ENCODE measurements around the gene CEPT1. TPM values are rescaled to one million over a fixed set of nuclear protein-coding genes. Genes with fewer than 3 reads are reported as not detected.

Gene CEPT1
- total RNA-seq, 2 donors from 2014 or later, result 16.9 to 26.0 TPM

DNA sequence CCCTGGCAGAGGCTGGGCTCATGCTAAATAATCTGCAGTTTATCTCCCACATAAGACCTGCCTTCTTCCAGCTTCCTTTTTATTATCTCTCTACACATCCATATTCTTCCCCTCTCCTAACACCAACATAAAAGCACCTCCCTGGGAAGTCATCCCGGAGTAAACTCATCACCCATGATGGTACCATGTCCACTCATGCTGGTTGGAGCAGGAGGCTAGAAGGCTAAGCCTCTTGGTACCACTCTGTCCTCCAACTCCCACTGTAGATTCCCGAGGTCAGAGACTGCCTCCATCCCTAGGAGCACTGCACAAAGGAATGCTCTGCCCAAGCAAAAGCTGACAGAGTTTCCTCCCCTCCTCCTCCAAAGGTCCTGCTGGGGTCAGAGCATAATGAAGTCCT lies 56.2 kb downstream of the CEPT1 start:
- ATAC-seq (no peak), DNase-seq (no peak)
- WGBS, 2 donors, result 78 to 90% methylated on average over 2 of the region's 2 CpGs
- H3K9me3 ChIP-seq, result no peaks in the 10 kb centered on the region
- no peak for TF ChIP-seq POLR2A (IDR thresholded peaks at IDR 0.05)
- TF ChIP-seq, protein P1, sequence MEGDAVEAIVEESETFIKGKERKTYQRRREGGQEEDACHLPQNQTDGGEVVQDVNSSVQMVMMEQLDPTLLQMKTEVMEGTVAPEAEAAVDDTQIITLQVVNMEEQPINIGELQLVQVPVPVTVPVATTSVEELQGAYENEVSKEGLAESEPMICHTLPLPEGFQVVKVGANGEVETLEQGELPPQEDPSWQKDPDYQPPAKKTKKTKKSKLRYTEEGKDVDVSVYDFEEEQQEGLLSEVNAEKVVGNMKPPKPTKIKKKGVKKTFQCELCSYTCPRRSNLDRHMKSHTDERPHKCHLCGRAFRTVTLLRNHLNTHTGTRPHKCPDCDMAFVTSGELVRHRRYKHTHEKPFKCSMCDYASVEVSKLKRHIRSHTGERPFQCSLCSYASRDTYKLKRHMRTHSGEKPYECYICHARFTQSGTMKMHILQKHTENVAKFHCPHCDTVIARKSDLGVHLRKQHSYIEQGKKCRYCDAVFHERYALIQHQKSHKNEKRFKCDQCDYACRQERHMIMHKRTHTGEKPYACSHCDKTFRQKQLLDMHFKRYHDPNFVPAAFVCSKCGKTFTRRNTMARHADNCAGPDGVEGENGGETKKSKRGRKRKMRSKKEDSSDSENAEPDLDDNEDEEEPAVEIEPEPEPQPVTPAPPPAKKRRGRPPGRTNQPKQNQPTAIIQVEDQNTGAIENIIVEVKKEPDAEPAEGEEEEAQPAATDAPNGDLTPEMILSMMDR (IDR thresholded peaks at IDR 0.05), result no peak
- H3K4me3 ChIP-seq, result no peak overlapping the region
- peaks cover 51% of the 10 kb centered on the region for H3K4me1 ChIP-seq
- H3K36me3 ChIP-seq (replicated peaks in 1 of 2; ENCODE audit: insufficient read depth in 1 of 2, low read depth in 2 of 2), result no peaks in the 10 kb centered on the region
- H3K27me3 ChIP-seq, result no peaks in the 10 kb centered on the region
- H3K27ac ChIP-seq, result no peak overlapping the region
- intact Hi-C loops (cut with DNase I), result no loop called here

DNA sequence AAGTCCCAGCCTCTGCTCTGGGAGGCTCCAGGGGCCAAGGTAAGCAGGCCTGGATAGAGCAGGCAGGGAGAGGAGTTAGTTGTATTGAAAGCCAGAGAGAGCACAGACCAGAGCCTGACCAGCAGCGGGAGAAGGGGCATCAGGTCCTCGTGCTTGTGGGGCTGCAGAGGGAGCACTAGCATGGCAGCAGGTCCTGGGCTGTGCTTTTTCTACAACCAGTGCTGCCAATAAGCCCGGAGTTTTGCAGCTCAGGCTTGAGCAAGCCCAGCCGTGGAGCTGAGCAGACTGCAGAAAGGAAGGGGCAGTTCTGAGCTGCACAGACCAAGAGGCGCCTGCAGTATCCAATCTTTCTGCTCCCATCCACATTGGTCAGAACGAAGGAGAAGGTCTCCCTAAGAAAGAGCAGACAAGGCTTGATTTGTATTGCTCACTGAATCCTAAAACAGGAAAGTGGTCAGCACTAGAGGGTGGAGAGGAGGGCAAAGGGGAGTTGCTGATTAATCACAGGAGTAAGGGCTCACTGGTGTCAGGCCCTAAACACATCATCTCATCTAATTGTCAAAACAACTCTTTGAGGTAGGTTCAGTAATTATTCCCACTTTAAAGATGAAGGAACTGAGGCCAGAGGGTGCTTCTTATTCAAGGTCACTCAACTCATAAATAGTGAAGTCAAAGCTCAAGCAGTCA lies 57.7 kb downstream of the CEPT1 start:
- TF ChIP-seq POLR2A (IDR thresholded peaks at IDR 0.05), result no peak
- TF ChIP-seq, protein P1 (IDR thresholded peaks at IDR 0.05), result peak in 1 of 7 experiments; percentile 10
- intact Hi-C loops (cut with DNase I), result no loop called here
- Histone ChIP-seq H3K4me1 (peaks cover 58% of the 10 kb centered on the region), H3K27me3 (no peaks in the 10 kb centered on the region), H3K9me3 (no peaks in the 10 kb centered on the region), H3K27ac (no peak overlapping the region), H3K36me3 (replicated peaks in 1 of 2; ENCODE audit: insufficient read depth in 1 of 2, low read depth in 2 of 2) (no peaks in the 10 kb centered on the region), H3K4me3 (no peak overlapping the region)
- ATAC-seq (no peak), DNase-seq (peak in 1 of 4 donors; percentile 40)
- WGBS, 2 donors, result 73 to 83% methylated on average over 5 to 6 of the region's 6 CpGs

DNA sequence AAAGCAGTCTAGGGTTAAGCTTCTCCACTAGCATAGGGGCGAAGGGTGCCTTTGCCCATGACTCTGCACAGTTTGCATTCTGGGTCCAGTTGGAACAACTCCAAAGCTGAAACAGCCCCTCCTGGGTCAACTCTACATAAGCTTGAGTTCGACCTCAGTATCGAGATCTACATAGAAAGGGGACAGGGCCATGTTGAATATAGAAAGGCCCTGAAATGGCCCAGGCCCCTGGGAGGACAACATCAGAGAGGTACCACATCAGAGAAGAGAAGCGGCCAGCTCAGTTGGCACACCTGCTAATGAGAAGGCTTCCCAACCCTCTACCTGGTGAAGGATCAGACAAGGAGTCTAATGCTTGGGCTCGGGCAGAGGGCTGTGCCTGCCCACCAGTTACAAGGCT lies 58.8 kb downstream of the CEPT1 start:
- Histone ChIP-seq H3K27ac (peak overlapping the region in 3 of 4 donors; percentile 64 to 96 (median 93)), H3K27me3 (no peaks in the 10 kb centered on the region), H3K36me3 (replicated peaks in 1 of 2; ENCODE audit: insufficient read depth in 1 of 2, low read depth in 2 of 2) (no peaks in the 10 kb centered on the region), H3K9me3 (no peaks in the 10 kb centered on the region), H3K4me1 (peaks cover 55% of the 10 kb centered on the region), H3K4me3 (no peak overlapping the region)
- intact Hi-C loops (cut with DNase I), result no loop called here
- TF ChIP-seq POLR2A (IDR thresholded peaks at IDR 0.05), result no peak
- TF ChIP-seq, protein P1 (IDR thresholded peaks at IDR 0.05), result no peak
- 94 to 97% methylated on average over 5 of the region's 5 CpGs for WGBS, 2 donors
- ATAC-seq, result no peak
- no peak for DNase-seq

DNA sequence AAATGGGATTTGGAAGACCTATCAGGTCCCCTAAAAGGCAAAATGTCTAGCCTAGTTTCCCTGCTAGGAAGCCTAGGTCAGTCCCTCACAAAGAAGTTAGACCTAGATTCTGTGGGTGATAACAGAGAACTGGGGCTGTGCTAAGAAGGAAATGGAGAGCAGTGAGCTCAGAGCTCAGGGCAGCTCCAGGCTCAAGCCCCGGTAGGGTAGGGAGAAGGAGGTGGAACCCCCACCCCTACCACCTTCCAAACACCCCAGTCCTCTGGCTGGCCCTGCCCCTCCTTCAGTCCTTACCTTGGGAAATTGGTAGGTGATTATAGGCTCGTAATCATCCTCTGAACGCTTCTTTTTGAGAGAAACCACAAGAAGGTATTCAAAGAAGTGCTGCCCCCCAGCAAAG lies 59.3 kb downstream of the CEPT1 start:
- Histone ChIP-seq H3K27me3 (no peaks in the 10 kb centered on the region), H3K27ac (peak overlapping the region; percentile 45 to 96 (median 78)), H3K36me3 (replicated peaks in 1 of 2; ENCODE audit: insufficient read depth in 1 of 2, low read depth in 2 of 2) (no peaks in the 10 kb centered on the region), H3K9me3 (no peaks in the 10 kb centered on the region), H3K4me1 (peaks cover 57% of the 10 kb centered on the region), H3K4me3 (no peak overlapping the region)
- ATAC-seq (no peak), DNase-seq (no peak)
- intact Hi-C loops (cut with DNase I), result no loop called here
- 65 to 70% methylated on average over 3 of the region's 3 CpGs for WGBS, 2 donors
- TF ChIP-seq POLR2A (IDR thresholded peaks at IDR 0.05), result no peak
- TF ChIP-seq, protein P1 (IDR thresholded peaks at IDR 0.05), result no peak

All from body of pancreas (tissue), 4 donors.